Smooth muscle cell (in vitro differentiated cells): Measurements from ENCODE around the gene LCE2A. TPM values are rescaled to one million over a fixed set of nuclear protein-coding genes. Genes with fewer than 3 reads are reported as not detected.

Experiments
- DNase-seq: peaks from one replicate; lab custom pipeline; 2025; ENCODE audit not compliant: unreplicated experiment; lab: John Stamatoyannopoulos, UW
- H2AFZ ChIP-seq: fragments of 200-600 bp; sonication (generic); 2 replicates; pipeline ENCODE4 v1.6.0; 2016; ENCODE audit warnings: antibody characterized with exemption, low read depth, mild to moderate bottlenecking
- H3F3A ChIP-seq: fragments of 200-600 bp; sonication (generic); 2 replicates; pipeline ENCODE4 v1.6.0; 2017; ENCODE audit warnings: antibody characterized with exemption, low read depth
- H3K27ac ChIP-seq: fragments of 200-600 bp; sonication (generic); 2 replicates; pipeline ENCODE4 v1.5.1; 2016; ENCODE audit warnings: low read depth, mild to moderate bottlenecking
- H3K27me3 ChIP-seq: fragments of 200-600 bp; sonication (generic); 2 replicates; pipeline ENCODE4 v1.6.1; 2016; ENCODE audit warnings: low read depth, mild to moderate bottlenecking
- H3K36me3 ChIP-seq: fragments of 200-600 bp; sonication (generic); 2 replicates; pipeline ENCODE4 v1.5.1; 2016; ENCODE audit warnings: low read depth
- H3K4me1 ChIP-seq: fragments of 200-600 bp; sonication (generic); 2 replicates; pipeline ENCODE4 v1.5.1; 2016; ENCODE audit warnings: low read depth
- H3K4me2 ChIP-seq: fragments of 200-600 bp; sonication (generic); 2 replicates; pipeline ENCODE4 v1.6.0; 2016; ENCODE audit warnings: mild to moderate bottlenecking
- H3K4me3 ChIP-seq: fragments of 200-600 bp; sonication (generic); 2 replicates; pipeline ENCODE4 v1.5.1; 2016; ENCODE audit warnings: mild to moderate bottlenecking
- H3K79me2 ChIP-seq: fragments of 200-600 bp; sonication (generic); 2 replicates; pipeline ENCODE4 v1.6.0; 2016; ENCODE audit warnings: low read depth, mild to moderate bottlenecking
- H3K9ac ChIP-seq: fragments of 200-600 bp; sonication (generic); 2 replicates; pipeline ENCODE4 v1.6.0; 2016; ENCODE audit warnings: low read depth
- H3K9me3 ChIP-seq: fragments of 200-600 bp; sonication (generic); replicated peaks from 2 replicates; pipeline ENCODE4 v1.5.1; 2016; ENCODE audit warnings: low read depth
- H4K20me1 ChIP-seq: fragments of 200-600 bp; sonication (generic); 2 replicates; pipeline ENCODE4 v1.6.0; 2016; ENCODE audit warnings: low read depth
- CTCF ChIP-seq: fragments of 200-600 bp; sonication (generic); IDR thresholded peaks from 2 replicates; pipeline ENCODE4 v1.5.1; 2017; ENCODE audit warnings: borderline replicate concordance, mild to moderate bottlenecking, antibody characterized with exemption; ENCODE audit not compliant: insufficient read depth, poor library complexity, severe bottlenecking
- WGBS: methylation state at CpG from one replicate; pipeline ENCODE4 v1.1.7; 2016; ENCODE audit warnings: low lambda C conversion rate; 5-methylcytosine and 5-hydroxymethylcytosine counted together
- polyA plus RNA-seq: library from polyadenylated mRNA; unstranded; fragments of >200 nt; fragmentation: Nextera tagmentation; extraction: Ambion mirVana; gene quantifications from 2 replicates; pipeline ENCODE4 v1.2.1, GENCODE V29; 2016
- total RNA-seq: library from RNA; depleted of rRNA; stranded (reverse); fragments of >200 nt; gene quantifications from 2 replicates; pipeline ENCODE4 v1.2.3, GENCODE V29; 2014

Gene LCE2A
- total and polyA plus RNA-seq, 2 experiments from 2014 or later = not detected

- DNase-seq = no peak
- H3K4me2 ChIP-seq = no peak overlapping the region
- no peaks in the 10 kb centered on the region for H3K4me1 ChIP-seq
Observed at GRCh38 chr1:152747831-152748230, 49.7 kb downstream of the LCE2A start.

More at GRCh38 chr1:152747831-152748230, 49.7 kb downstream of the LCE2A start:
- H3K27me3 ChIP-seq = no peaks in the 10 kb centered on the region
- H3K9ac ChIP-seq = no peak overlapping the region
- no peak overlapping the region for H3K4me3 ChIP-seq
- H3K9me3 ChIP-seq = peaks cover 4% of the 10 kb centered on the region
- no peaks in the 10 kb centered on the region for H4K20me1 ChIP-seq
- H3K36me3 ChIP-seq = no peaks in the 10 kb centered on the region
- no peaks in the 10 kb centered on the region for H3K79me2 ChIP-seq
- no peak for TF ChIP-seq CTCF
- 25% methylated on average over 1 of the region's 1 CpG for WGBS
- H3F3A ChIP-seq = no peaks in the 10 kb centered on the region
- no peak overlapping the region for H3K27ac ChIP-seq
- no peak overlapping the region for H2AFZ ChIP-seq

Other genes with a start within 250 kb of the LCE2A start
- not detected in 2 replicates for gene LCE5A, start 187.5 kb upstream of the LCE2A start, total RNA-seq
- gene LCE5A, start 187.5 kb upstream of the LCE2A start, polyA plus RNA-seq = not detected in 2 replicates
- not detected in 2 replicates for gene CRCT1, start 183.9 kb upstream of the LCE2A start, total RNA-seq
- not detected in 2 replicates for gene CRCT1, start 183.9 kb upstream of the LCE2A start, polyA plus RNA-seq
- not detected in 2 replicates for gene LCE3E, start 131.6 kb upstream of the LCE2A start, total RNA-seq
- not detected in 2 replicates for gene LCE3E, start 131.6 kb upstream of the LCE2A start, polyA plus RNA-seq
- gene LCE3D, start 117.8 kb upstream of the LCE2A start, total RNA-seq = not detected in 2 replicates
- gene LCE3D, start 117.8 kb upstream of the LCE2A start, polyA plus RNA-seq = not detected in 2 replicates
- gene LCE3C, start 98.1 kb upstream of the LCE2A start, total RNA-seq = not detected in 2 replicates
- not detected in 2 replicates for gene LCE3C, start 98.1 kb upstream of the LCE2A start, polyA plus RNA-seq
- not detected in 2 replicates for gene LCE3B, start 84.5 kb upstream of the LCE2A start, total RNA-seq
- not detected in 2 replicates for gene LCE3B, start 84.5 kb upstream of the LCE2A start, polyA plus RNA-seq
- gene LCE3A, start 75.2 kb upstream of the LCE2A start, total RNA-seq = not detected in 2 replicates
- gene LCE3A, start 75.2 kb upstream of the LCE2A start, polyA plus RNA-seq = not detected in 2 replicates
- gene LCE2D, start 35.0 kb upstream of the LCE2A start, total RNA-seq = not detected in 2 replicates
- gene LCE2D, start 35.0 kb upstream of the LCE2A start, polyA plus RNA-seq = not detected in 2 replicates
- gene LCE2C, start 23.1 kb upstream of the LCE2A start, total RNA-seq = not detected in 2 replicates
- not detected in 2 replicates for gene LCE2C, start 23.1 kb upstream of the LCE2A start, polyA plus RNA-seq
- not detected in 2 replicates for gene LCE2B, start 12.2 kb upstream of the LCE2A start, total RNA-seq
- not detected in 2 replicates for gene LCE2B, start 12.2 kb upstream of the LCE2A start, polyA plus RNA-seq
- gene LCE4A, start 9.8 kb downstream of the LCE2A start, total RNA-seq = not detected in 2 replicates
- not detected in 2 replicates for gene LCE4A, start 9.8 kb downstream of the LCE2A start, polyA plus RNA-seq
- gene KPRP, start 59.7 kb downstream of the LCE2A start, total RNA-seq = not detected in 2 replicates
- gene KPRP, start 59.7 kb downstream of the LCE2A start, polyA plus RNA-seq = not detected in 2 replicates
- gene LCE1F, start 76.8 kb downstream of the LCE2A start, total RNA-seq = not detected in 2 replicates
- not detected in 2 replicates for gene LCE1F, start 76.8 kb downstream of the LCE2A start, polyA plus RNA-seq
- gene LCE1E, start 87.9 kb downstream of the LCE2A start, total RNA-seq = not detected in 2 replicates
- not detected in 2 replicates for gene LCE1E, start 87.9 kb downstream of the LCE2A start, polyA plus RNA-seq
- not detected in 2 replicates for gene LCE1D, start 98.4 kb downstream of the LCE2A start, total RNA-seq
- not detected in 2 replicates for gene LCE1D, start 98.4 kb downstream of the LCE2A start, polyA plus RNA-seq
- gene LCE1C, start 108.3 kb downstream of the LCE2A start, total RNA-seq = not detected in 2 replicates
- not detected in 2 replicates for gene LCE1C, start 108.3 kb downstream of the LCE2A start, polyA plus RNA-seq
- not detected in 2 replicates for gene LCE1B, start 113.6 kb downstream of the LCE2A start, total RNA-seq
- not detected in 2 replicates for gene LCE1B, start 113.6 kb downstream of the LCE2A start, polyA plus RNA-seq
- not detected in 2 replicates for gene LCE1A, start 129.1 kb downstream of the LCE2A start, total RNA-seq
- gene LCE1A, start 129.1 kb downstream of the LCE2A start, polyA plus RNA-seq = not detected in 2 replicates
- not detected in 2 replicates for gene LCE6A, start 144.5 kb downstream of the LCE2A start, total RNA-seq
- gene LCE6A, start 144.5 kb downstream of the LCE2A start, polyA plus RNA-seq = not detected in 2 replicates
- gene LCE7A, start 161.7 kb downstream of the LCE2A start, total RNA-seq = not detected in 2 replicates
- gene LCE7A, start 161.7 kb downstream of the LCE2A start, polyA plus RNA-seq = not detected in 2 replicates
- gene SMCP, start 180.0 kb downstream of the LCE2A start, total RNA-seq = not detected in 2 replicates
- not detected in 2 replicates for gene SMCP, start 180.0 kb downstream of the LCE2A start, polyA plus RNA-seq
- gene IVL, start 210.2 kb downstream of the LCE2A start, total RNA-seq = 0.67 and 0.94 TPM in 2 replicates
- gene IVL, start 210.2 kb downstream of the LCE2A start, polyA plus RNA-seq = 0.45 and 0.47 TPM in 2 replicates
- gene SPRR5, start 248.9 kb downstream of the LCE2A start, total RNA-seq = 3.2 TPM in 1 of 2 replicates, not detected in the other
- gene SPRR5, start 248.9 kb downstream of the LCE2A start, polyA plus RNA-seq = 0.22 TPM in 1 of 2 replicates, not detected in the other